GM12873 (cell line): ENCODE results near the gene CRMP1.

Experiments used
- CTCF ChIP-seq: IDR thresholded peaks from 2 replicates; pipeline ENCODE4 v1.5.1; 2012; ENCODE audit warnings: low read depth, mild to moderate bottlenecking, moderate library complexity, low read length, control low read depth; ENCODE audit not compliant: insufficient read depth; ENCODE audit errors: missing control alignments

The CRMP1 gene

GRCh38 chr4:5893591-5893990 lies 705 bp upstream of the CRMP1 start:
- TF ChIP-seq CTCF: no peak

GRCh38 chr4:5892323-5893003 lies 423 bp downstream of the CRMP1 start:
- TF ChIP-seq CTCF: no peak

- no peak for TF ChIP-seq CTCF
Observed at GRCh38 chr4:5891563-5892322, 1.1 kb downstream of the CRMP1 start.

GRCh38 chr4:5890063-5890727 lies 2.7 kb downstream of the CRMP1 start:
- TF ChIP-seq CTCF: no peak

GRCh38 chr4:5889002-5889696 lies 3.7 kb downstream of the CRMP1 start:
- TF ChIP-seq CTCF: no peak

- no peak for TF ChIP-seq CTCF
Observed at GRCh38 chr4:5888222-5889001, 4.5 kb downstream of the CRMP1 start.
